22Rv1 (cell line): ENCODE results near the gene OTUD7B.

Experiments
- ZFX ChIP-seq: fragments of 450-650 bp; IDR thresholded peaks from 2 replicates; pipeline ENCODE4 v1.6.1; 2017; ENCODE audit warnings: antibody characterized with exemption, borderline replicate concordance
- TF ChIP-seq, protein P1 (sequence below): fragments of 450-650 bp; IDR thresholded peaks from 2 replicates; pipeline ENCODE4 v1.5.1; 2017; ENCODE audit warnings: mild to moderate bottlenecking

DNA sequence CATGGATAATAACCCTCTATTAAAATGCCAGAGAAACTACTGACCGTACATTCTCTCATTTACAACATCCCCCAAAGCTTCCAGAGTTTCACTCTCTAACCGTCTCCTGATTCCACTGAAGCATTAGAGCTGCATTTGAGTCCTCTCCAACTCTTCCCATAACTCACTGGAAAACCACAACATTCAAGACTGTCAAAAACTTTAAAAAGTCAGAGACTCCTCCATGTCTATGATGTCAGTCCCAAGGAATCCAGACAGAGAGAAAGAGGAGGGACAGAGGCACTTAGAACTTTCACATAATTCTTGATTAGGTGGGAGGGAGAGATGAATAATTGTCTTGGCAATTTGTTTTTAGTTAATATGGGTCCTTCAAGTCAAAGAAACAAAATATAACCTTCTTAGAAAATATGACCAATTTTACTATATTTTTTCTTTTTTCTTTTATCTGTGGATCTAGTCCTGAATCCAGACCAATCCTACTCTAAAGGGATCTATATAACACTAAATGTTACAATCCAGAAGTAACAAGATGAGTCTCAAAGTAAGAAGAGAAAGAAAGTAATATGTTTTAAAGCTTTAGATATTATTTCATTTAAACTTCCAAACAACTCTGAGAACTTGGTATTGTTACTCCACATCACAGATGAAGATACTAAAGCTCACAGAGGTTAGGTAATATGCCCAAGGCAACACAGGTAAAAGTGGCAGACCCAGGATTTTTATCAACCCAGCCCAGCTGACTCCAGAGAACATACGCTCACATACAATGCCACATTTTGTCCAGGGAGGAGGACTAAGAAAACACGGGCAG lies 23.8 kb downstream of the OTUD7B start:
- TF ChIP-seq, protein P1, sequence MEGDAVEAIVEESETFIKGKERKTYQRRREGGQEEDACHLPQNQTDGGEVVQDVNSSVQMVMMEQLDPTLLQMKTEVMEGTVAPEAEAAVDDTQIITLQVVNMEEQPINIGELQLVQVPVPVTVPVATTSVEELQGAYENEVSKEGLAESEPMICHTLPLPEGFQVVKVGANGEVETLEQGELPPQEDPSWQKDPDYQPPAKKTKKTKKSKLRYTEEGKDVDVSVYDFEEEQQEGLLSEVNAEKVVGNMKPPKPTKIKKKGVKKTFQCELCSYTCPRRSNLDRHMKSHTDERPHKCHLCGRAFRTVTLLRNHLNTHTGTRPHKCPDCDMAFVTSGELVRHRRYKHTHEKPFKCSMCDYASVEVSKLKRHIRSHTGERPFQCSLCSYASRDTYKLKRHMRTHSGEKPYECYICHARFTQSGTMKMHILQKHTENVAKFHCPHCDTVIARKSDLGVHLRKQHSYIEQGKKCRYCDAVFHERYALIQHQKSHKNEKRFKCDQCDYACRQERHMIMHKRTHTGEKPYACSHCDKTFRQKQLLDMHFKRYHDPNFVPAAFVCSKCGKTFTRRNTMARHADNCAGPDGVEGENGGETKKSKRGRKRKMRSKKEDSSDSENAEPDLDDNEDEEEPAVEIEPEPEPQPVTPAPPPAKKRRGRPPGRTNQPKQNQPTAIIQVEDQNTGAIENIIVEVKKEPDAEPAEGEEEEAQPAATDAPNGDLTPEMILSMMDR = no peak
- TF ChIP-seq ZFX = no peak
